Astrocyte (in vitro differentiated cells and primary cell): Measurements from ENCODE around the gene SP6. TPM values are rescaled to one million over a fixed set of nuclear protein-coding genes. Genes with fewer than 3 reads are reported as not detected.

Experiments
- DNase-seq: peaks from one replicate; pipeline ENCODE4 v3.0.0-alpha.2; 2010; ENCODE audit warnings: low read depth
- FAIRE-seq: peaks from 2 replicates; lab custom pipeline; 2011; peaks lifted over from hg19 to GRCh38; lab: Jason Lieb, UNC
- H2AFZ ChIP-seq: 2 replicates; pipeline ENCODE4 v1.6.0; 2012; ENCODE audit warnings: low read depth, low read length, inconsistent platforms
- H3K27ac ChIP-seq: 2 replicates; pipeline ENCODE4 v1.5.1; 2011; ENCODE audit warnings: low read depth, low read length, inconsistent platforms
- H3K27me3 ChIP-seq: 2 replicates; pipeline ENCODE4 v1.6.0; 2011; ENCODE audit warnings: low read length, inconsistent platforms; ENCODE audit not compliant: insufficient read depth
- H3K36me3 ChIP-seq: 2 replicates; pipeline ENCODE4 v1.5.1; 2011; ENCODE audit warnings: low read length, inconsistent platforms; ENCODE audit not compliant: insufficient read depth
- H3K4me1 ChIP-seq: 2 replicates; pipeline ENCODE4 v1.5.1; 2011; ENCODE audit warnings: low read length, inconsistent platforms; ENCODE audit not compliant: insufficient read depth
- H3K4me2 ChIP-seq: 2 replicates; pipeline ENCODE4 v1.6.0; 2012; ENCODE audit warnings: low read length, inconsistent platforms
- H3K4me3 ChIP-seq: 2 replicates; pipeline ENCODE4 v1.5.1; 2011; ENCODE audit warnings: low read depth, mild to moderate bottlenecking, low read length, inconsistent platforms; ENCODE audit not compliant: insufficient read depth
- H3K79me2 ChIP-seq: 2 replicates; pipeline ENCODE4 v1.6.0; 2012; ENCODE audit warnings: mild to moderate bottlenecking, low read length, inconsistent platforms; ENCODE audit not compliant: insufficient read depth
- H3K9ac ChIP-seq: 2 replicates; pipeline ENCODE4 v1.6.0; 2012; ENCODE audit warnings: mild to moderate bottlenecking, low read length, inconsistent platforms
- H3K9me3 ChIP-seq: 2 replicates; pipeline ENCODE4 v1.5.1; 2012; ENCODE audit warnings: low read depth, mild to moderate bottlenecking, low read length, inconsistent platforms; ENCODE audit not compliant: insufficient read depth
- H4K20me1 ChIP-seq: 2 replicates; pipeline ENCODE4 v1.6.0; 2012; ENCODE audit warnings: low read length, inconsistent platforms; ENCODE audit not compliant: insufficient read depth
- H3K27ac Mint-ChIP-seq: one replicate; pipeline ENCODE4 v1.8.0; 2021; ENCODE audit warnings: mild to moderate bottlenecking, mixed read lengths; ENCODE audit not compliant: unreplicated experiment
- H3K27me3 Mint-ChIP-seq: one replicate; pipeline ENCODE4 v1.8.0; 2021; ENCODE audit warnings: low read depth, mixed read lengths; ENCODE audit not compliant: unreplicated experiment
- H3K36me3 Mint-ChIP-seq: one replicate; pipeline ENCODE4 v1.8.0; 2021; ENCODE audit warnings: low read depth, mixed read lengths; ENCODE audit not compliant: unreplicated experiment
- H3K4me1 Mint-ChIP-seq: one replicate; pipeline ENCODE4 v1.8.0; 2021; ENCODE audit warnings: low read depth, mixed read lengths; ENCODE audit not compliant: unreplicated experiment
- H3K4me3 Mint-ChIP-seq: one replicate; pipeline ENCODE4 v1.8.0; 2021; ENCODE audit warnings: mild to moderate bottlenecking, moderate library complexity, mixed read lengths; ENCODE audit not compliant: unreplicated experiment
- H3K9me3 Mint-ChIP-seq: one replicate; pipeline ENCODE4 v1.8.0; 2021; ENCODE audit warnings: mild to moderate bottlenecking, mixed read lengths; ENCODE audit not compliant: unreplicated experiment
- EZH2 ChIP-seq: IDR thresholded peaks from 2 replicates; pipeline ENCODE4 v1.6.1; 2012; ENCODE audit warnings: mild to moderate bottlenecking, low read length, inconsistent platforms; ENCODE audit not compliant: insufficient read depth
- total RNA-seq: library from RNA; stranded (reverse); gene quantifications from 2 replicates; pipeline ENCODE4 v1.2.1, GENCODE V29; 2021
- TF ChIP-seq, protein P1 (sequence below): IDR thresholded peaks from 2 replicates; pipeline ENCODE4 v1.5.1; 2011; ENCODE audit warnings: low read depth, mild to moderate bottlenecking, inconsistent platforms, low read length, moderate library complexity; ENCODE audit not compliant: insufficient read depth

The SP6 gene
- total RNA-seq, 1 donor from 2014 or later, result 1.6 TPM

DNA sequence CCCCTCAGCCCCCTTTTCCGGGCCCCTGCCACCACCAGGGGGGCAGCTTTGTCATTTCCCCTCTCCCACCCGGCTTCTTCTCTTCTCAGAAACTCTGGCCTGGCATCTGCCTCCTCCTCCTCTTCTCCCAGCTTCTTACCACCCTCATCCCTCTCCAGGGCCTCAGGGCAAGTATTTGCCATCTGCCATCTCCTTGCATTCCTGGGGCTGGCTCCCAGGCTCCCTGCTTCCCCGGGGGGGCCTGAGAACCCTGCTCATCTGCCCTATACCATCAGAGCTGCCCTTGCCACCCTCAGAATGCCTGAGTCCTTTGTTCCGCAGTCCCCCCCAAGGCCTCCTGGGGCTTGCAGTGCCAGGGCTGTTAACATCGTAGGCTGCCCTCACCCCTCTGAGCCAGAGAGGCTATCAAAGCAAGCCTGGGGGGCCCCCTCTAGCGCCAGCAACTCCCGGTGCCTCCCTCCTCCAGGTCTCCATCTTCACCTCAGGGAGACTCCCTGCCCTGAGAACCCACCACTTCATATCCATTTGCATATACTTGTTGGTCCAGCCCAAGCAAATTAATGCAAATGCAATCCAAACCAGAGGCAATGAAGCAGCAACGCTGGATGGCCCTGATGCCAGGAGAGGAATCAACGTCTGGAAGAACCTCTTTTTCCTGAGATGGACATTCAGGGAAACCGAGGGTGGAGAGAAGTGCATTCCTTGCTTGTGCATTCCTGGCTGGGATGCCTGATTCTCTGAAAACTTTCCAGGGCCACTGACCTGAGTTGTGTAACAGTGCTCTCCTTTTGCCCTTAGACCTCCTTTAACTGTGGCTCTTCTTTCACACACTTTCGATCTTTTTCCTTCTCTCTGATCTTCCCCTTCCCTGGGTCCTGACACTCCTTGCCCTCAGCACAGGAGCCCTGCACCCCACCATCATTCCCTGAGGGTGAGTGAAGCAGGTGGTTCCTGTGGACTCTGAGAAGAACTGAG lies 24.3 kb upstream of the SP6 start:
- Mint-ChIP-seq H3K4me3 (no peak overlapping the region), H3K27ac (peak overlapping the region; percentile 3), H3K4me1 (peaks cover 27% of the 10 kb centered on the region), H3K9me3 (no peaks in the 10 kb centered on the region), H3K36me3 (peaks cover 2% of the 10 kb centered on the region), H3K27me3 (peaks cover 22% of the 10 kb centered on the region)
- no peaks in the 10 kb centered on the region for H4K20me1 ChIP-seq
- no peaks in the 10 kb centered on the region for H3K9me3 ChIP-seq
- no peak overlapping the region for H3K4me3 ChIP-seq
- peaks cover 19% of the 10 kb centered on the region for H3K4me1 ChIP-seq
- no peak overlapping the region for H3K27ac ChIP-seq
- H3K4me2 ChIP-seq, result no peak overlapping the region
- TF ChIP-seq EZH2, result no peak
- no peaks in the 10 kb centered on the region for H3K36me3 ChIP-seq
- H3K27me3 ChIP-seq, result peaks cover 40% of the 10 kb centered on the region
- H3K9ac ChIP-seq, result no peak overlapping the region
- H3K79me2 ChIP-seq, result no peaks in the 10 kb centered on the region
- FAIRE-seq (no peak), DNase-seq (no peak)
- no peak overlapping the region for H2AFZ ChIP-seq

DNA sequence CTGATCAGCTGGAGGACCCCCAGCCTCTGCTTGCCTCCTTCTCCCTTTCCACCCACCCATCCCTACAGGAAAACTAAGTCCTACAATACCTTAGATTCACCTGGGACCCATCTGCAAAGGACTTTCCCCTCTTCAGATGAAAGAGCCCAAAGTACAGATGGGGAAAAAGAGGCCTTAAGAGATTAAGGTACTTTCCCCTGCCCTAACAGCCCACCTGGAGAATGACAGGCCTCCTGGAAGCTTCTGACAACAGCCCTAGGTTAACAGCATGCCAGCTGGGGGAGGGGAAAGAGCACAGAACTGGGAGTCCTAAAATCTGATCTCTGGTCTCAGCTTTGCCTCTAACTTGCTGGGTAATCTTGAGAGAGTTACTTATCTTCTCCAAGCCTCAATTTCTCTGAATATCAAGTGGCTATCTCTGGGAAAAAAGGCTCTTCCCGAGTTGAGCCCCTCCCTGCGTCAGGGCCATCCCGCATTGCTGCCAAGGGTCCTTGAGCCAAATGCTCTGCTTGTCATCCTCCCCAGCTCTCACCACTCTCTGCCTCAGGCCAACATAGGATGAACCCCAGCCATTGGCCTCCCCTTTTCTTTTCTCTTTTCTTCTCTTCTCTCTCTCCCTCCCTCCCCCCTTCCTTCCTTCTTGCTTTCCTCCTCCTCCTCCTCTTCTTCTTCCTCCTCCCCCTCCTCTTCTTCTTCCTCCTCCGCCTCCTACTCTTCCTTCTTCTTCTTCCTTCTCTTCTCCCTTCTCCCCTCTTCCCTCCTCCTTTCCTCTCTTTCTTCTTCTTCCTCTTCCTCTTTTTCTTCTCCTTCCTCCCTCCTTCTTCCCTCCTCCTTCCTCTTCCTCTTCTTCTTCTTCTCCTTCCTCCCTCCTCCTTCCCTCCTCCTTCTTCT lies 22.5 kb upstream of the SP6 start:
- Mint-ChIP-seq H3K27me3 (peaks cover 26% of the 10 kb centered on the region), H3K9me3 (no peaks in the 10 kb centered on the region), H3K4me1 (peaks cover 24% of the 10 kb centered on the region), H3K27ac (no peak overlapping the region), H3K36me3 (peaks cover 2% of the 10 kb centered on the region), H3K4me3 (no peak overlapping the region)
- no peaks in the 10 kb centered on the region for H4K20me1 ChIP-seq
- H3K79me2 ChIP-seq, result no peaks in the 10 kb centered on the region
- no peak overlapping the region for H3K9ac ChIP-seq
- no peak overlapping the region for H3K4me3 ChIP-seq
- DNase-seq (no peak), FAIRE-seq (no peak)
- H3K4me2 ChIP-seq, result no peak overlapping the region
- H2AFZ ChIP-seq, result no peak overlapping the region
- peaks cover 52% of the 10 kb centered on the region for H3K27me3 ChIP-seq
- no peaks in the 10 kb centered on the region for H3K9me3 ChIP-seq
- TF ChIP-seq EZH2, result no peak
- TF ChIP-seq, protein P1, sequence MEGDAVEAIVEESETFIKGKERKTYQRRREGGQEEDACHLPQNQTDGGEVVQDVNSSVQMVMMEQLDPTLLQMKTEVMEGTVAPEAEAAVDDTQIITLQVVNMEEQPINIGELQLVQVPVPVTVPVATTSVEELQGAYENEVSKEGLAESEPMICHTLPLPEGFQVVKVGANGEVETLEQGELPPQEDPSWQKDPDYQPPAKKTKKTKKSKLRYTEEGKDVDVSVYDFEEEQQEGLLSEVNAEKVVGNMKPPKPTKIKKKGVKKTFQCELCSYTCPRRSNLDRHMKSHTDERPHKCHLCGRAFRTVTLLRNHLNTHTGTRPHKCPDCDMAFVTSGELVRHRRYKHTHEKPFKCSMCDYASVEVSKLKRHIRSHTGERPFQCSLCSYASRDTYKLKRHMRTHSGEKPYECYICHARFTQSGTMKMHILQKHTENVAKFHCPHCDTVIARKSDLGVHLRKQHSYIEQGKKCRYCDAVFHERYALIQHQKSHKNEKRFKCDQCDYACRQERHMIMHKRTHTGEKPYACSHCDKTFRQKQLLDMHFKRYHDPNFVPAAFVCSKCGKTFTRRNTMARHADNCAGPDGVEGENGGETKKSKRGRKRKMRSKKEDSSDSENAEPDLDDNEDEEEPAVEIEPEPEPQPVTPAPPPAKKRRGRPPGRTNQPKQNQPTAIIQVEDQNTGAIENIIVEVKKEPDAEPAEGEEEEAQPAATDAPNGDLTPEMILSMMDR, result no peak
- H3K27ac ChIP-seq, result no peak overlapping the region
- peaks cover 10% of the 10 kb centered on the region for H3K4me1 ChIP-seq
- no peaks in the 10 kb centered on the region for H3K36me3 ChIP-seq

DNA sequence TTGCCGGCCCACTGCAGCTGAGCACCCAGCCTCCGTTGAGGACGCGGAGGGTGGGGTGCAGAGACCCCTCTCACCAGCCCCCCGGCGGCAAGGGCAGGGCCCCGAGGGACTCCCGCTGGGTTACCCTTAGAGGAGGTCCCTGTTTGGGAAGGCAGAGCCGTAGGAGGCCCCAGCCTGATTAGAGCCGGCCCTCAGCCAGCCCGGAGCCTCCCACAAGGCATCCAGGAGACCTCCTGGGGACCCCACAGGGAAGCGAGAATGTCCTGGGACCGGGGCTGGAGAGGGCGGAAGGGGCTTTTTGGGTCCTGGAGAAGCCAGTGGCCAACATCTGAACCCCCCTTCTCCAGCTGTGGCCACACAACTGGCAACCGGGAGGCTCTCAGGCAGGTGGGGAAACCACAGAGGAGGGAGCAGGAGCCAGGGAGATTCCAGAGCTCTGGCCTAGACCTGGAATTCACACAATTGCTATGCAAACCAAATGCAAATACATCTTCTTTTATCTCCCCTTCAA lies 21.7 kb upstream of the SP6 start:
- peaks cover 30% of the 10 kb centered on the region for H3K27me3 Mint-ChIP-seq
- Histone ChIP-seq H3K9me3 (no peaks in the 10 kb centered on the region), H3K27me3 (peaks cover 56% of the 10 kb centered on the region), H3K36me3 (no peaks in the 10 kb centered on the region), H2AFZ (no peak overlapping the region), H3K27ac (no peak overlapping the region), H3K9ac (peak overlapping the region; percentile 10), H3K4me2 (peak overlapping the region; percentile 63), H3K79me2 (no peaks in the 10 kb centered on the region), H3K4me1 (peaks cover 4% of the 10 kb centered on the region), H3K4me3 (no peak overlapping the region), H4K20me1 (no peaks in the 10 kb centered on the region)
- DNase-seq (peak; percentile 57), FAIRE-seq (no peak)
- peaks cover 17% of the 10 kb centered on the region for H3K4me1 Mint-ChIP-seq
- TF ChIP-seq, protein P1, result no peak
- TF ChIP-seq EZH2, result peak; percentile 70
- H3K9me3 Mint-ChIP-seq, result peaks cover 3% of the 10 kb centered on the region
- H3K27ac Mint-ChIP-seq, result no peak overlapping the region
- peaks cover 2% of the 10 kb centered on the region for H3K36me3 Mint-ChIP-seq
- no peak overlapping the region for H3K4me3 Mint-ChIP-seq
